ENCODE measurements around the gene SEMA3F.

Gene SEMA3F

GRCh38 chr3:50192124-50192523 is 37.0 kb downstream of the SEMA3F start:
- H3K18ac ChIP-seq (ENCODE audit: low read depth in 1 of 2, low read length in 2 of 2) = no peak overlapping the region
- H3K27me3 ChIP-seq (ENCODE audit: control insufficient read depth in 1 of 2, insufficient read depth in 1 of 2, low read length in 2 of 2) = peaks cover 37 to 62% of the 10 kb centered on the region in 2 experiments
- H3K23ac ChIP-seq (ENCODE audit: low read length in 2 of 2) = no peak overlapping the region
- no peak overlapping the region for H2AFZ ChIP-seq (ENCODE audit: low read depth, low read length)
- H3K14ac ChIP-seq (ENCODE audit: low read length in 2 of 2) = no peak overlapping the region
- H3K9ac ChIP-seq (ENCODE audit: low read length) = no peak overlapping the region
- WGBS = 81% methylated on average over 8 of the region's 8 CpGs
- H2BK5ac ChIP-seq (ENCODE audit: low read depth, low read length, poor library complexity, severe bottlenecking) = no peak overlapping the region
- no peak for DNase-seq
- no peak overlapping the region for H3K27ac ChIP-seq (ENCODE audit: low read length, poor library complexity, severe bottlenecking)
- H4K91ac ChIP-seq (ENCODE audit: low read length) = no peak overlapping the region
- H2AK5ac ChIP-seq (ENCODE audit: low read length, severe bottlenecking) = no peak overlapping the region
- no peak overlapping the region for H3K4ac ChIP-seq (ENCODE audit: low read depth in 1 of 2, low read length in 2 of 2)
- peaks cover 13% of the 10 kb centered on the region for H3K4me1 ChIP-seq (ENCODE audit: control insufficient read depth, insufficient read depth, low read depth, low read length)
- no peak overlapping the region for H3K4me3 ChIP-seq (ENCODE audit: insufficient read depth in 1 of 2, low read depth in 1 of 2, low read length in 2 of 2)
- H2BK15ac ChIP-seq (ENCODE audit: low read depth, poor library complexity, severe bottlenecking) = no peak overlapping the region
- no peak overlapping the region for H4K8ac ChIP-seq (ENCODE audit: low read length)
- H3K79me1 ChIP-seq (replicated peaks; ENCODE audit: low read length, poor library complexity, severe bottlenecking) = no peaks in the 10 kb centered on the region
- no peaks in the 10 kb centered on the region for H3K9me3 ChIP-seq (ENCODE audit: control insufficient read depth, low read length)
- H3K36me3 ChIP-seq (ENCODE audit: control insufficient read depth in 1 of 2, insufficient read depth in 2 of 2, low read depth in 1 of 2, low read length in 2 of 2) = peaks cover 0 to 4% of the 10 kb centered on the region in 2 experiments
- H2BK120ac ChIP-seq (ENCODE audit: low read depth, low read length) = no peak overlapping the region
- H2BK12ac ChIP-seq (ENCODE audit: low read length in 2 of 2) = no peak overlapping the region
- no peak overlapping the region for H3K4me2 ChIP-seq (ENCODE audit: low read length, poor library complexity, severe bottlenecking)

- H3K27me3 ChIP-seq (ENCODE audit: control insufficient read depth in 1 of 2, insufficient read depth in 1 of 2, low read length in 2 of 2) = peaks cover 37 to 68% of the 10 kb centered on the region in 2 experiments
- no peak overlapping the region for H3K27ac ChIP-seq (ENCODE audit: low read length, poor library complexity, severe bottlenecking)
- H2AK5ac ChIP-seq (ENCODE audit: low read length, severe bottlenecking) = no peak overlapping the region
- H4K8ac ChIP-seq (ENCODE audit: low read length) = no peak overlapping the region
- H3K36me3 ChIP-seq (ENCODE audit: control insufficient read depth in 1 of 2, insufficient read depth in 2 of 2, low read depth in 1 of 2, low read length in 2 of 2) = peaks cover 0 to under 1% of the 10 kb centered on the region in 2 experiments
- H3K4me2 ChIP-seq (ENCODE audit: low read length, poor library complexity, severe bottlenecking) = no peak overlapping the region
- no peak overlapping the region for H3K14ac ChIP-seq (ENCODE audit: low read length in 2 of 2)
- no peak overlapping the region for H2BK5ac ChIP-seq (ENCODE audit: low read depth, low read length, poor library complexity, severe bottlenecking)
- 42% methylated on average over 21 of the region's 21 CpGs for WGBS
- H3K23ac ChIP-seq (ENCODE audit: low read length in 2 of 2) = no peak overlapping the region
- H3K9ac ChIP-seq (ENCODE audit: low read length) = no peak overlapping the region
- H3K4me3 ChIP-seq (ENCODE audit: insufficient read depth in 1 of 2, low read depth in 1 of 2, low read length in 2 of 2) = no peak overlapping the region
- no peak overlapping the region for H3K4ac ChIP-seq (ENCODE audit: low read depth in 1 of 2, low read length in 2 of 2)
- H4K91ac ChIP-seq (ENCODE audit: low read length) = no peak overlapping the region
- H2AFZ ChIP-seq (ENCODE audit: low read depth, low read length) = no peak overlapping the region
- no peak overlapping the region for H2BK12ac ChIP-seq (ENCODE audit: low read length in 2 of 2)
- no peaks in the 10 kb centered on the region for H3K9me3 ChIP-seq (ENCODE audit: control insufficient read depth, low read length)
- H2BK15ac ChIP-seq (ENCODE audit: low read depth, poor library complexity, severe bottlenecking) = no peak overlapping the region
- H3K18ac ChIP-seq (ENCODE audit: low read depth in 1 of 2, low read length in 2 of 2) = no peak overlapping the region
- peaks cover 13% of the 10 kb centered on the region for H3K4me1 ChIP-seq (ENCODE audit: control insufficient read depth, insufficient read depth, low read depth, low read length)
- no peaks in the 10 kb centered on the region for H3K79me1 ChIP-seq (replicated peaks; ENCODE audit: low read length, poor library complexity, severe bottlenecking)
- no peak overlapping the region for H2BK120ac ChIP-seq (ENCODE audit: low read depth, low read length)
- DNase-seq = peak; percentile 57
Measured at GRCh38 chr3:50192689-50193141, 37.6 kb downstream of the SEMA3F start.

- Histone ChIP-seq H3K4me1 (ENCODE audit: control insufficient read depth, insufficient read depth, low read depth, low read length) (peaks cover 13% of the 10 kb centered on the region), H3K27ac (ENCODE audit: low read length, poor library complexity, severe bottlenecking) (no peak overlapping the region), H4K8ac (ENCODE audit: low read length) (no peak overlapping the region)
Measured at GRCh38 chr3:50193286-50193685, 38.2 kb downstream of the SEMA3F start.

GRCh38 chr3:50193746-50194127 is 38.6 kb downstream of the SEMA3F start:
- H3K36me3 ChIP-seq (ENCODE audit: control insufficient read depth in 1 of 2, insufficient read depth in 2 of 2, low read depth in 1 of 2, low read length in 2 of 2) = no peaks in the 10 kb centered on the region
- no peak overlapping the region for H3K4me3 ChIP-seq (ENCODE audit: insufficient read depth in 1 of 2, low read depth in 1 of 2, low read length in 2 of 2)
- H3K18ac ChIP-seq (ENCODE audit: low read depth in 1 of 2, low read length in 2 of 2) = no peak overlapping the region
- no peak overlapping the region for H4K8ac ChIP-seq (ENCODE audit: low read length)
- no peak overlapping the region for H3K4ac ChIP-seq (ENCODE audit: low read depth in 1 of 2, low read length in 2 of 2)
- H3K4me1 ChIP-seq (ENCODE audit: control insufficient read depth, insufficient read depth, low read depth, low read length) = peaks cover 13% of the 10 kb centered on the region
- H2AFZ ChIP-seq (ENCODE audit: low read depth, low read length) = no peak overlapping the region
- 95% methylated on average over 34 of the region's 34 CpGs for WGBS
- H3K27ac ChIP-seq (ENCODE audit: low read length, poor library complexity, severe bottlenecking) = no peak overlapping the region
- no peak overlapping the region for H2BK5ac ChIP-seq (ENCODE audit: low read depth, low read length, poor library complexity, severe bottlenecking)
- H3K23ac ChIP-seq (ENCODE audit: low read length in 2 of 2) = no peak overlapping the region
- no peak overlapping the region for H3K14ac ChIP-seq (ENCODE audit: low read length in 2 of 2)
- no peak overlapping the region for H2BK120ac ChIP-seq (ENCODE audit: low read depth, low read length)
- H2AK5ac ChIP-seq (ENCODE audit: low read length, severe bottlenecking) = no peak overlapping the region
- H3K9ac ChIP-seq (ENCODE audit: low read length) = no peak overlapping the region
- no peaks in the 10 kb centered on the region for H3K79me1 ChIP-seq (replicated peaks; ENCODE audit: low read length, poor library complexity, severe bottlenecking)
- no peaks in the 10 kb centered on the region for H3K9me3 ChIP-seq (ENCODE audit: control insufficient read depth, low read length)
- peaks cover 37 to 70% of the 10 kb centered on the region in 2 experiments for H3K27me3 ChIP-seq (ENCODE audit: control insufficient read depth in 1 of 2, insufficient read depth in 1 of 2, low read length in 2 of 2)
- H3K4me2 ChIP-seq (ENCODE audit: low read length, poor library complexity, severe bottlenecking) = no peak overlapping the region
- H2BK12ac ChIP-seq (ENCODE audit: low read length in 2 of 2) = no peak overlapping the region
- DNase-seq = no peak
- no peak overlapping the region for H2BK15ac ChIP-seq (ENCODE audit: low read depth, poor library complexity, severe bottlenecking)
- no peak overlapping the region for H4K91ac ChIP-seq (ENCODE audit: low read length)

More at GRCh38 chr3:50193286-50193685, 38.2 kb downstream of the SEMA3F start:
- H3K9me3 ChIP-seq (ENCODE audit: control insufficient read depth, low read length) = no peaks in the 10 kb centered on the region
- H3K79me1 ChIP-seq (replicated peaks; ENCODE audit: low read length, poor library complexity, severe bottlenecking) = no peaks in the 10 kb centered on the region
- no peak overlapping the region for H2BK12ac ChIP-seq (ENCODE audit: low read length in 2 of 2)
- H3K4ac ChIP-seq (ENCODE audit: low read depth in 1 of 2, low read length in 2 of 2) = no peak overlapping the region
- H3K4me2 ChIP-seq (ENCODE audit: low read length, poor library complexity, severe bottlenecking) = no peak overlapping the region
- DNase-seq = no peak
- H3K23ac ChIP-seq (ENCODE audit: low read length in 2 of 2) = no peak overlapping the region
- no peak overlapping the region for H3K18ac ChIP-seq (ENCODE audit: low read depth in 1 of 2, low read length in 2 of 2)
- no peak overlapping the region for H4K91ac ChIP-seq (ENCODE audit: low read length)
- no peak overlapping the region for H2BK5ac ChIP-seq (ENCODE audit: low read depth, low read length, poor library complexity, severe bottlenecking)
- H2AFZ ChIP-seq (ENCODE audit: low read depth, low read length) = no peak overlapping the region
- no peak overlapping the region for H3K4me3 ChIP-seq (ENCODE audit: insufficient read depth in 1 of 2, low read depth in 1 of 2, low read length in 2 of 2)
- H3K36me3 ChIP-seq (ENCODE audit: control insufficient read depth in 1 of 2, insufficient read depth in 2 of 2, low read depth in 1 of 2, low read length in 2 of 2) = no peaks in the 10 kb centered on the region
- H2BK120ac ChIP-seq (ENCODE audit: low read depth, low read length) = no peak overlapping the region
- no peak overlapping the region for H3K14ac ChIP-seq (ENCODE audit: low read length in 2 of 2)
- H2AK5ac ChIP-seq (ENCODE audit: low read length, severe bottlenecking) = no peak overlapping the region
- peaks cover 37 to 68% of the 10 kb centered on the region in 2 experiments for H3K27me3 ChIP-seq (ENCODE audit: control insufficient read depth in 1 of 2, insufficient read depth in 1 of 2, low read length in 2 of 2)
- WGBS = 89% methylated on average over 36 of the region's 36 CpGs
- no peak overlapping the region for H3K9ac ChIP-seq (ENCODE audit: low read length)
- H2BK15ac ChIP-seq (ENCODE audit: low read depth, poor library complexity, severe bottlenecking) = no peak overlapping the region
